GM12875 (cell line): ENCODE data around the gene ZNF521.

Experiments used
- H3K4me3 ChIP-seq: one replicate; pipeline ENCODE4 v1.5.1; 2011; ENCODE audit warnings: low read depth, low read length, control low read depth
- CTCF ChIP-seq: IDR thresholded peaks from 2 replicates; pipeline ENCODE4 v1.5.1; 2011; ENCODE audit warnings: low read depth, mild to moderate bottlenecking, control low read depth, inconsistent platforms, low read length, moderate library complexity, borderline replicate concordance; ENCODE audit not compliant: insufficient read depth

The ZNF521 gene

DNA sequence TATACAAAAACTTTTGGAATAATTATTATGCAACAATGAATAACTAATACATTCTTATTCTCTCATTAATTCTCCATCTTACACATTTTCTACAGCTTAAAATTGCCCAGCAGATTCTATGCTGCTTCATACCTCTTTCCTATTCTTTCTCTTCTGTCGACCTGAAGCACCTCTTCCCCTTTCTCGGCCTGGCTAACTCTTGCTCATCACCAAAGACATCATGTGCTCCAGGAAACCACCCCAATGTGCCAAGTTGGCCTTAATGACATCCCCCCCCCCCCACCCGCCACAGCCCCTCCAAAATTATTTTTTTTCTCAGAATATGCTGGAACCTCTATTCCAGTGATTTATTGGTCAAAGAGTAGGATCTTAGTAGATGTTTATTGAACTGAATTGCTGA lies 43.6 kb downstream of the ZNF521 start:
- no peak for TF ChIP-seq CTCF
- no peak overlapping the region for H3K4me3 ChIP-seq

DNA sequence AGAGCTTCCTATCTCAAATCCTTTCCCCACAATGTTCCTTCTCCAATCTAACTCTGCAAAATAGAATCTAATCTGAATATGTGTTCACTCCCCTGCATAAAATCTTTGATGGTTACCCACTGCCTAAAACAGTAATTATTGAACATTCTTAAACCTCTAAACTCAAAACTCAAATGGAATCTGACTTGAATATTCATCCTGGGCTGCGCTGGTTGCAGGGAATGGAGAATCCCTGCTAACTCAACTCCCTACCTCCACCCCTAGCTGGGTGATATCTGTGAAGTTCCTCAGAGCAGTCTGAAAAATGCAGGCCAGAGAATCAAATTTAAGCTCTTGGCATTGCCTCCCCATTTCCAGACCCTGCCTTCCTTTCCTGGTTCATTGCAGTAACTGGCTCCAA lies 44.8 kb downstream of the ZNF521 start:
- no peak for TF ChIP-seq CTCF
- H3K4me3 ChIP-seq, result no peak overlapping the region

- no peak overlapping the region for H3K4me3 ChIP-seq
- TF ChIP-seq CTCF, result no peak
Observed at GRCh38 chr18:25306671-25307070, 45.3 kb downstream of the ZNF521 start.

GRCh38 chr18:25305584-25305983 lies 46.4 kb downstream of the ZNF521 start:
- no peak overlapping the region for H3K4me3 ChIP-seq
- TF ChIP-seq CTCF, result no peak

GRCh38 chr18:25300492-25300891 lies 51.5 kb downstream of the ZNF521 start:
- no peak overlapping the region for H3K4me3 ChIP-seq
- no peak for TF ChIP-seq CTCF

GRCh38 chr18:25299426-25300300 lies 52.3 kb downstream of the ZNF521 start:
- TF ChIP-seq CTCF, result no peak
- no peak overlapping the region for H3K4me3 ChIP-seq

- no peak overlapping the region for H3K4me3 ChIP-seq
- TF ChIP-seq CTCF, result no peak
Observed at GRCh38 chr18:25298853-25299274, 53.1 kb downstream of the ZNF521 start.
